Caco-2 (cell line): ENCODE data around the gene SLC39A11. TPM values are rescaled to one million over a fixed set of nuclear protein-coding genes. Genes with fewer than 3 reads are reported as not detected.

Source experiments
- BruUV-seq: library from RNA; stranded (reverse); fragments of 400-500 nt; replicated peaks from 2 replicates; lab custom pipeline; 2021; lab: Mats Ljungman, UMichigan
- CTCF ChIA-PET: fragments of 300-600 bp; sonication (Branson Sonifier 250); formaldehyde crosslinking; loops from one replicate; lab custom pipeline; 2022; ENCODE audit warnings: antibody characterized with exemption; lab: Charles Lee
- POLR2A ChIA-PET: fragments of 300-600 bp; sonication (Branson Sonifier 250); formaldehyde crosslinking; loops from one replicate; lab custom pipeline; 2022; ENCODE audit warnings: antibody characterized with exemption; lab: Charles Lee
- DNase-seq, 2 experiments: peaks; one replicate each; pipeline versions ENCODE4 v3.0.0 to v3.0.0-alpha.2; 2020 to 2022
- H3K27me3 ChIP-seq: replicated peaks from 2 replicates; pipeline ENCODE4 v1.6.0; 2011; ENCODE audit warnings: low read length; ENCODE audit not compliant: control insufficient read depth, insufficient read depth
- H3K36me3 ChIP-seq: 2 replicates; pipeline ENCODE4 v1.5.1; 2011; ENCODE audit warnings: low read length; ENCODE audit not compliant: control insufficient read depth, insufficient read depth
- H3K4me1 ChIP-seq: fragments of 250-450 bp; sonication (Bioruptor Pico); 2 replicates; pipeline ENCODE4 v1.5.1; 2020; ENCODE audit warnings: mild to moderate bottlenecking
- H3K4me3 ChIP-seq: 2 replicates; pipeline ENCODE4 v1.5.1; 2011; ENCODE audit warnings: low read depth, mild to moderate bottlenecking, control low read depth, low read length
- H3K9me3 ChIP-seq: fragments of 250-450 bp; sonication (Bioruptor Pico); 2 replicates; pipeline ENCODE4 v1.5.1; 2020; ENCODE audit warnings: mild to moderate bottlenecking, moderate library complexity
- H3K27ac Mint-ChIP-seq: one replicate; pipeline ENCODE4 v1.8.0; 2022; ENCODE audit warnings: mixed read lengths; ENCODE audit not compliant: unreplicated experiment
- H3K27me3 Mint-ChIP-seq: one replicate; pipeline ENCODE4 v1.8.0; 2022; ENCODE audit warnings: mixed read lengths; ENCODE audit not compliant: insufficient read depth, unreplicated experiment
- H3K36me3 Mint-ChIP-seq: one replicate; pipeline ENCODE4 v1.8.0; 2022; ENCODE audit warnings: mild to moderate bottlenecking, mixed read lengths; ENCODE audit not compliant: insufficient read depth, unreplicated experiment
- H3K4me1 Mint-ChIP-seq: one replicate; pipeline ENCODE4 v1.8.0; 2022; ENCODE audit warnings: low read depth, mixed read lengths; ENCODE audit not compliant: unreplicated experiment
- H3K4me3 Mint-ChIP-seq: one replicate; pipeline ENCODE4 v1.8.0; 2022; ENCODE audit warnings: mild to moderate bottlenecking, moderate library complexity, mixed read lengths; ENCODE audit not compliant: unreplicated experiment
- H3K9me3 Mint-ChIP-seq: one replicate; pipeline ENCODE4 v1.8.0; 2022; ENCODE audit warnings: mixed read lengths; ENCODE audit not compliant: unreplicated experiment
- intact Hi-C: fragments of 100-400 bp; cut with micrococcal nuclease; formaldehyde crosslinking; loops from one replicate; pipeline ENCODE4 v1.10.0; 2022; ENCODE audit not compliant: unreplicated experiment
- total RNA-seq: library from RNA; stranded (reverse); gene quantifications from 2 replicates; pipeline ENCODE4 v1.2.3, GENCODE V29; 2022
- TF ChIP-seq, protein P1 (sequence below), 2 experiments: fragments of 200-600 bp in 1 of 2; IDR thresholded peaks; 1 replicate in 1 of 2; 2 replicates in 1 of 2; pipeline versions ENCODE4 v1.5.1 to v1.8.0; 2011 to 2022; ENCODE audit warnings: antibody characterized with exemption in 1 of 2, control low read depth in 1 of 2, inconsistent platforms in 1 of 2, low read depth in 1 of 2, low read length in 1 of 2, mild to moderate bottlenecking in 1 of 2, moderate library complexity in 1 of 2; ENCODE audit not compliant: insufficient read depth in 1 of 2, severe bottlenecking in 1 of 2, unreplicated experiment in 1 of 2

SLC39A11 gene
- total RNA-seq, 1 experiment from 2014 or later, result 26.4 TPM

- TF ChIP-seq, protein P1, sequence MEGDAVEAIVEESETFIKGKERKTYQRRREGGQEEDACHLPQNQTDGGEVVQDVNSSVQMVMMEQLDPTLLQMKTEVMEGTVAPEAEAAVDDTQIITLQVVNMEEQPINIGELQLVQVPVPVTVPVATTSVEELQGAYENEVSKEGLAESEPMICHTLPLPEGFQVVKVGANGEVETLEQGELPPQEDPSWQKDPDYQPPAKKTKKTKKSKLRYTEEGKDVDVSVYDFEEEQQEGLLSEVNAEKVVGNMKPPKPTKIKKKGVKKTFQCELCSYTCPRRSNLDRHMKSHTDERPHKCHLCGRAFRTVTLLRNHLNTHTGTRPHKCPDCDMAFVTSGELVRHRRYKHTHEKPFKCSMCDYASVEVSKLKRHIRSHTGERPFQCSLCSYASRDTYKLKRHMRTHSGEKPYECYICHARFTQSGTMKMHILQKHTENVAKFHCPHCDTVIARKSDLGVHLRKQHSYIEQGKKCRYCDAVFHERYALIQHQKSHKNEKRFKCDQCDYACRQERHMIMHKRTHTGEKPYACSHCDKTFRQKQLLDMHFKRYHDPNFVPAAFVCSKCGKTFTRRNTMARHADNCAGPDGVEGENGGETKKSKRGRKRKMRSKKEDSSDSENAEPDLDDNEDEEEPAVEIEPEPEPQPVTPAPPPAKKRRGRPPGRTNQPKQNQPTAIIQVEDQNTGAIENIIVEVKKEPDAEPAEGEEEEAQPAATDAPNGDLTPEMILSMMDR (IDR thresholded peaks at IDR 0.05; ENCODE audit: insufficient read depth in 1 of 2, low read depth in 1 of 2, low read length in 1 of 2, severe bottlenecking in 1 of 2, unreplicated experiment in 1 of 2), result no peak
Measured at GRCh38 chr17:72974605-72975232, 117.8 kb downstream of the SLC39A11 start.

GRCh38 chr17:72972263-72972951, 120.1 kb downstream of the SLC39A11 start:
- BruUV-seq, result no TSS peak
- no peak overlapping the region for H3K4me3 Mint-ChIP-seq
- peaks cover 8% of the 10 kb centered on the region for H3K4me1 Mint-ChIP-seq
- no peak overlapping the region for H3K27ac Mint-ChIP-seq
- peaks cover 6% of the 10 kb centered on the region for H3K4me1 ChIP-seq
- TF ChIP-seq, protein P1 (IDR thresholded peaks at IDR 0.05; ENCODE audit: insufficient read depth in 1 of 2, low read depth in 1 of 2, low read length in 1 of 2, severe bottlenecking in 1 of 2, unreplicated experiment in 1 of 2), result no peak
- no peak for DNase-seq
- no peaks in the 10 kb centered on the region for H3K9me3 Mint-ChIP-seq
- H3K27me3 ChIP-seq, result no peaks in the 10 kb centered on the region
- ChIA-PET CTCF (no interaction called here), POLR2A (no interaction called here)
- no peaks in the 10 kb centered on the region for H3K36me3 ChIP-seq
- H3K9me3 ChIP-seq, result peaks cover 5% of the 10 kb centered on the region; the same call in 1 of the 2 replicates
- intact Hi-C loops, result no loop called here
- no peak overlapping the region for H3K4me3 ChIP-seq
- peaks cover 4% of the 10 kb centered on the region for H3K36me3 Mint-ChIP-seq
- no peaks in the 10 kb centered on the region for H3K27me3 Mint-ChIP-seq

More at GRCh38 chr17:72974605-72975232, 117.8 kb downstream of the SLC39A11 start:
- Mint-ChIP-seq H3K27ac (no peak overlapping the region), H3K9me3 (no peaks in the 10 kb centered on the region), H3K4me3 (no peak overlapping the region), H3K27me3 (no peaks in the 10 kb centered on the region), H3K4me1 (peaks cover 10% of the 10 kb centered on the region), H3K36me3 (peaks cover 4% of the 10 kb centered on the region)
- peaks cover 5% of the 10 kb centered on the region; the same call in 1 of the 2 replicates for H3K9me3 ChIP-seq
- intact Hi-C loops, result no loop called here
- peaks cover 9% of the 10 kb centered on the region for H3K4me1 ChIP-seq
- BruUV-seq, result no TSS peak
- no peak overlapping the region for H3K4me3 ChIP-seq
- ChIA-PET CTCF (interaction anchor here (0.5 to 0.6 kb wide), 2 partner anchors 11 to 85 kb away, joined by 3 to 4 read pairs; no protein-coding TSS in a partner anchor), POLR2A (no interaction called here)
- H3K36me3 ChIP-seq, result no peaks in the 10 kb centered on the region; the same call in 1 of the 2 replicates
- H3K27me3 ChIP-seq, result no peaks in the 10 kb centered on the region
- no peak for DNase-seq

DNA sequence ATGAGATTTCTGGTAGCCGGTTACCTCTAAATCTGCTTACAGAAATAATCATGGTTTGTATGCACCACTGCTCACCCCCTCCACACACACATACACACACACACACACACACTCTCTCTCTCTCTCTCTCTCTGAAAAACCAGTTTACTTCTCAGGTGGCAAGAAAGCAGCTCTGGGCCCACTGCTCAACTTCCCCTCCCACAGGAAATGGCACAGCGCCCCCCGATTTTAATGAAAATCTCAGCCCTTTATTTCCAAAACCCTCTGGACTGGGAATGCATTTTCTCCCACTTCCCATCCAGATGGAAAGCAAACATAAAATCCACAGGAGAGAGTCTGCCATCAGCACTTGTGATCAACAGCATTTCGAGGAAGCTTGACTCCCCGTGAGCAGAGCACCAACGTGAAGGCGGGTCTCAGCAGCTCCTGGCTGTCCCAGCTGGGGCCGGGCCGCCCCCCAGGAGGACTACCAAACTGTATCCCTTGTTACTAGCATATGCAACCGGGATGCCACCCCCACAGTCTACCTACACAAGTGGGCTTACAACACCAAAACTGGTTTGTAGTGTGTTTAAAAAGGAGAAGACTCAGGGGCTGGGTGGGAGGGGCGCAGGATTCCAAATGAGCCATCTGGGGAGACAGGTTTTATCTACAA, 121.1 kb downstream of the SLC39A11 start:
- no peaks in the 10 kb centered on the region for H3K27me3 Mint-ChIP-seq
- intact Hi-C loops, result no loop called here
- no peaks in the 10 kb centered on the region for H3K9me3 Mint-ChIP-seq
- TF ChIP-seq, protein P1 (IDR thresholded peaks at IDR 0.05; ENCODE audit: insufficient read depth in 1 of 2, low read depth in 1 of 2, low read length in 1 of 2, severe bottlenecking in 1 of 2, unreplicated experiment in 1 of 2), result no peak
- no peak overlapping the region for H3K4me3 Mint-ChIP-seq
- no TSS peak for BruUV-seq
- no peak overlapping the region for H3K4me3 ChIP-seq
- no peaks in the 10 kb centered on the region for H3K27me3 ChIP-seq
- DNase-seq, result no peak
- no peak overlapping the region for H3K27ac Mint-ChIP-seq
- H3K36me3 Mint-ChIP-seq, result peaks cover 4% of the 10 kb centered on the region
- H3K4me1 Mint-ChIP-seq, result no peaks in the 10 kb centered on the region
- H3K4me1 ChIP-seq, result no peaks in the 10 kb centered on the region
- POLR2A ChIA-PET, result no interaction called here
- CTCF ChIA-PET, result no interaction called here
- no peaks in the 10 kb centered on the region for H3K36me3 ChIP-seq
- peaks cover 5% of the 10 kb centered on the region; the same call in 1 of the 2 replicates for H3K9me3 ChIP-seq
